Right lobe of liver (tissue), 6 donors: ENCODE results near the gene WFDC1. TPM values are rescaled to one million over a fixed set of nuclear protein-coding genes. Genes with fewer than 3 reads are reported as not detected.

Experiments
- ATAC-seq, 4 donors: fragments of 200-7000 bp; cut with Tn5 transposase; one replicate each; pipeline ENCODE4 v1.9.1; 2020; ENCODE audit warnings: mild to moderate bottlenecking in 4 of 4, moderate library complexity in 4 of 4
- DNase-seq, 3 donors: peaks; one replicate each; pipeline ENCODE4 v3.0.0-alpha.2; 2020
- H3K27ac ChIP-seq, 3 donors: fragments of 200-600 bp; one replicate each; pipeline ENCODE4 v1.8.0; 2022
- H3K27me3 ChIP-seq, 2 donors: fragments of 200-600 bp; one replicate each; pipeline ENCODE4 v1.8.0; 2022
- H3K36me3 ChIP-seq, 4 donors: fragments of 200-600 bp; sonication (generic) in 1 of 4; one replicate each; pipeline versions ENCODE4 v1.5.1 to v1.8.0; 2017 to 2022; ENCODE audit warnings: control low read depth in 1 of 4
- H3K4me1 ChIP-seq, 4 donors: fragments of 200-600 bp; sonication (generic) in 1 of 4; one replicate each; pipeline versions ENCODE4 v1.5.1 to v1.8.0; 2017 to 2022; ENCODE audit warnings: control low read depth in 1 of 4
- H3K4me3 ChIP-seq, 3 donors: fragments of 200-600 bp; one replicate each; pipeline ENCODE4 v1.8.0; 2022
- H3K9me3 ChIP-seq, 4 donors: fragments of 200-600 bp; sonication (generic) in 1 of 4; one replicate each; pipeline versions ENCODE4 v1.5.1 to v1.8.0; 2017 to 2022; ENCODE audit warnings: control low read depth in 1 of 4
- POLR2A ChIP-seq: fragments of 450-650 bp; IDR thresholded peaks from one replicate; pipeline ENCODE4 v1.6.1; 2017; ENCODE audit warnings: antibody characterized with exemption, mild to moderate bottlenecking
- WGBS: methylation state at CpG from one replicate; pipeline ENCODE4 v1.1.6; 2018; ENCODE audit warnings: low coverage, low lambda C conversion rate; ENCODE audit not compliant: insufficient coverage; ENCODE audit errors: missing lambda C conversion rate; 5-methylcytosine and 5-hydroxymethylcytosine counted together
- intact Hi-C, 2 donors: fragments of 100-400 bp; cut with DNase I; formaldehyde crosslinking; loops; one replicate each; pipeline versions ENCODE4 v1.11.2 to v1.14.1; 2022
- total RNA-seq, 6 experiments: library from RNA; depleted of rRNA in 2 of 6; stranded (reverse); fragments of >200 nt in 2 of 6; fragmentation: NEBNext Ultra II Directional in 3 of 6; extraction: Animal tissue kit (Norgen Biotek cat#: 25700) in 3 of 6; gene quantifications; one replicate each; pipeline versions ENCODE4 v1.1.0 to v1.2.4, GENCODE V29; 2016 to 2023
- TF ChIP-seq, protein P1 (sequence below), 4 donors: fragments of 200-600 bp in 3 of 4; fragments of 450-650 bp in 1 of 4; IDR thresholded peaks; one replicate each; pipeline versions ENCODE4 v1.5.1 to v1.8.0; 2016 to 2022; ENCODE audit warnings: antibody characterized with exemption in 4 of 4, mild to moderate bottlenecking in 2 of 4
- donor health status: DM: no; HTN: yes; CAD: no.
- donor health status: DM: no; HTN: no; CAD: no.
- donor health status: DM: no; HTN: no; CAD: no.
- donor health status: DM: no; HTN: yes; CAD: no.
- donor health status: DM: no; HTN: yes; CAD: no.

WFDC1 gene
- total RNA-seq, 6 experiments from 2014 or later = 0.64 to 5.0 (median 2.3) TPM

DNA sequence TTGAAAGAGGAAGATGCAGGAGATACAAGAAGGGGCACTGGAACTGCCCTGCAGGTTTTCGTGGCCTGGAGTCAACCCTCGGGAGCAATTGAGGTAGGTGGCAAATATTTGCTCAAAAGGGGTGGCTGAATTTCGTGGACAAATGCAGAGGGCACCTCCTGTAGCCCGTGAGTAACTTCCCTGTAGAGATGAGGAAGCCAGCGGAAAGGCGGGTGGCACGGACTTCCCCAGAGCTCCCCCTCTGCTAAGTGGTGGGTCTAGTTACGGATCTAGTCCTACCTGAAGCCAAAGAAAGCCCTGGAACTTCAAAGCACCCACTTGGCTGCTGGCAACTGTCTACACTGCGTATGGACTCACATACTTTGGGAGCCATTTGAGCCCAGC lies 72.6 kb downstream of the WFDC1 start:
- Histone ChIP-seq H3K4me1 (no peaks in the 10 kb centered on the region), H3K9me3 (no peaks in the 10 kb centered on the region), H3K4me3 (no peak overlapping the region), H3K36me3 (no peaks in the 10 kb centered on the region), H3K27me3 (no peaks in the 10 kb centered on the region), H3K27ac (no peak overlapping the region)
- 9% methylated on average over 3 of the region's 9 CpGs for WGBS
- DNase-seq (no peak), ATAC-seq (peak in 1 of 4 donors; percentile 13)
- intact Hi-C loops = no loop called here
- TF ChIP-seq POLR2A = no peak
- TF ChIP-seq, protein P1, sequence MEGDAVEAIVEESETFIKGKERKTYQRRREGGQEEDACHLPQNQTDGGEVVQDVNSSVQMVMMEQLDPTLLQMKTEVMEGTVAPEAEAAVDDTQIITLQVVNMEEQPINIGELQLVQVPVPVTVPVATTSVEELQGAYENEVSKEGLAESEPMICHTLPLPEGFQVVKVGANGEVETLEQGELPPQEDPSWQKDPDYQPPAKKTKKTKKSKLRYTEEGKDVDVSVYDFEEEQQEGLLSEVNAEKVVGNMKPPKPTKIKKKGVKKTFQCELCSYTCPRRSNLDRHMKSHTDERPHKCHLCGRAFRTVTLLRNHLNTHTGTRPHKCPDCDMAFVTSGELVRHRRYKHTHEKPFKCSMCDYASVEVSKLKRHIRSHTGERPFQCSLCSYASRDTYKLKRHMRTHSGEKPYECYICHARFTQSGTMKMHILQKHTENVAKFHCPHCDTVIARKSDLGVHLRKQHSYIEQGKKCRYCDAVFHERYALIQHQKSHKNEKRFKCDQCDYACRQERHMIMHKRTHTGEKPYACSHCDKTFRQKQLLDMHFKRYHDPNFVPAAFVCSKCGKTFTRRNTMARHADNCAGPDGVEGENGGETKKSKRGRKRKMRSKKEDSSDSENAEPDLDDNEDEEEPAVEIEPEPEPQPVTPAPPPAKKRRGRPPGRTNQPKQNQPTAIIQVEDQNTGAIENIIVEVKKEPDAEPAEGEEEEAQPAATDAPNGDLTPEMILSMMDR (IDR thresholded peaks at IDR 0.05) = no peak

DNA sequence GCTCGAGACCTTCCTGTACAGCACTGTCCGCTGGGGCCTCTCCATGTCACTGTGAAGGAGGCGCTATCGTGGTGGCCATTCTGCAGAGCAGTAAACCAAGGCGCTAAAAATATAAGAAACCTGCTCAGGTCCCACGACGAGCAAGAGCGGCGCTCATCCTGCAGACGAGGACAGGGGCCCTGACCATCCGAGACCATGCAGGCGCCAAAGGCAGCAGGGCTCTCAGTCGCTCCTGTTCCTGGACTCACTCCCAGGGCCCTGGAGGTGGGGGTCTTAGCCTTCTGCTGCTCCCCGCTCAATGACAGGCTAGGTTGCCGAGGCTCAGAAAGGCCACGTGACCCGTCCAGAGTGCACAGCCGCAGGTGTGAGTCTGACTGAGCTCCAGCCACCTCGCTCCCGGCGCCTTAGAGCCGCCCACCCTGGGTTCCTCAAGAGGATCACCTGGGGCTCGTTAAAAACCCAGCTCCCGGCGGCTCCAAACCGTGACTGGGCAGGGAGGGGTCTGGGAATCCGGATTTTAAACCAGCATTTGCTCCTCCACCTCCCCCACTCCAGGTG lies 73.2 kb downstream of the WFDC1 start:
- WGBS = 50% methylated on average over 12 of the region's 27 CpGs

DNA sequence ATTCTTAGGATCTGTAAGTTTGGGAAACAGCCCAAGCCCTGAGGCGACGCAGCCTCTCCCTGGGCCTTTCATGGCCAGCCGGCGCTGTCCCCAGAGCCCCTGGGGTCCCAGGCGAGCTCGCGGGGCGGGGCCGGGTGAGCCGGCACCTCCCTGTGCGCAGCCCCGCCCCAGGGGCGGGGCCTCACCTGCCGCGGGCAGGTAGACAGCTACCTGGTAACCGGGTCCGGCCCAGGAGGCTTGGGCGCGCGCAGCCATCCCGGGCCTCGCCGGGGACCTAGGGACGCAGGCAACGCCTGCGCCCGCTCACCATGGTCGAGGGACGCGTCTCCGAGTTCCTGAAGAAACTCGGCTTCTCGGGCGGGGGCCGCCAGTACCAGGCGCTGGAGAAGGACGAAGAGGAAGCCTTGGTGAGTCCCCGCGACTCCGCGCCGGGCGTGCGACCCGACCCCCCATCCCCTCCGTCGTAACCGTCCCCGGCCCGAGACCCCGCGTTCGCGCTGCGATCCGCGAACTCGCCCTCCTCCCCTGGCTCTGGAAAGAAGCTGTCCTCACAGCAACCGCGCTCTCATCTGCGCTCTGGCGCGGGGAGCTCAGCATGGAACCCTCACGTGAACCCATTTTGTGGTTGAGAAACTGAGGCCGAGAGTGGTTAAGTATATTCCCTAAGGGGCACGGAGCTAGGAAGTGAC lies 73.8 kb downstream of the WFDC1 start, which contains the start of gene ATP2C2:
TSS of gene ATP2C2 (plus strand) at position 231 of the 689 bp plus-strand sequence. CDS start at position 309, 78 bp downstream.
- H3K36me3 ChIP-seq = no peaks in the 10 kb centered on the region
- ATAC-seq = peak in 2 of 4 donors; percentile 17 to 36
- peak within 1 kb of the TSS in 1 of 3 donors; percentile 13 for H3K4me3 ChIP-seq
- no peak within 1 kb of the TSS for H3K27ac ChIP-seq
- intact Hi-C loops = no loop called here
- no peaks in the 10 kb centered on the region for H3K9me3 ChIP-seq
- TF ChIP-seq, protein P1 (IDR thresholded peaks at IDR 0.05) = no peak
- TF ChIP-seq POLR2A = no peak
- no peak for DNase-seq
- no peaks in the 10 kb centered on the region for H3K27me3 ChIP-seq
- no peaks in the 10 kb centered on the region for H3K4me1 ChIP-seq
- WGBS = 5% methylated on average over 12 of the region's 66 CpGs

More for the DNA sequence above, 73.2 kb downstream of the WFDC1 start:
- TF ChIP-seq, protein P1 (IDR thresholded peaks at IDR 0.05) = no peak
- TF ChIP-seq POLR2A = no peak
- Histone ChIP-seq H3K27me3 (no peaks in the 10 kb centered on the region), H3K27ac (no peak overlapping the region), H3K9me3 (no peaks in the 10 kb centered on the region), H3K36me3 (no peaks in the 10 kb centered on the region), H3K4me1 (no peaks in the 10 kb centered on the region), H3K4me3 (peak overlapping the region in 1 of 3 donors; percentile 11)
- DNase-seq (no peak), ATAC-seq (peak in 1 of 4 donors; percentile 12)
- intact Hi-C loops = no loop called here

DNA sequence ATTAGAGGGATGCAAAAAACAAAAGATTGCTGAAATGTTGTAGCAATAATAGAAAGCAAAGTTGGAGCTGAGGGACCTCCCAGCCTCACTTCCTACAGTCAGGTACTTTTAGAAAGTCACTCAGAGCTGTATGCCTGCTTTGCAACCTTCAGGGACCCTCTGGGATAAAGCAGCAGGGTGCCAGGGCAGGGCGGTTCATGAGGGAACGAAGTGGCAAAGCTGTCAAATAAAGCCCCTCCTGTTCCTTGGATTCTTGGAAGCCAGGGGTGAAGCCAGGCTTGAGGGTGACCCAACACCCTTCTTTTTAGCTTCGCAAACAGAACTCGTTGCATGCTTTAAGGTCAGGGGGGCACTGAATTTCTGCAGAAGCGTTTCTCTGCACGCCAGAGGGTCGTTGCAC lies 74.4 kb downstream of the WFDC1 start:
- Histone ChIP-seq H3K27ac (no peak overlapping the region), H3K9me3 (no peaks in the 10 kb centered on the region), H3K27me3 (no peaks in the 10 kb centered on the region), H3K36me3 (no peaks in the 10 kb centered on the region), H3K4me1 (no peaks in the 10 kb centered on the region), H3K4me3 (no peak overlapping the region)
- ATAC-seq = no peak
- TF ChIP-seq, protein P1 (IDR thresholded peaks at IDR 0.05) = no peak
- no peak for TF ChIP-seq POLR2A
- intact Hi-C loops = no loop called here
- 49% methylated on average over 6 of the region's 7 CpGs for WGBS
- DNase-seq = no peak
